T follicular helper cell (primary cell): ENCODE data around the gene IZUMO1R.
"Not testable (repeated sequence)": the region's sequence is repeated elsewhere in the genome, so short reads cannot be mapped to it uniquely, and the experiment has no call there.

Experiments used
- DNase-seq: peaks from one replicate; pipeline ENCODE4 v3.0.0-alpha.2; 2020; ENCODE audit warnings: low read depth
- total RNA-seq, 2 experiments: gene quantifications; one replicate each; lab custom pipeline; 2026; lab: John Stamatoyannopoulos, UW

IZUMO1R gene
- 0 reads per million in 2 experiments for total RNA-seq

- no peak for DNase-seq
Observed at GRCh38 chr11:94303966-94304958, at the start of gene IZUMO1R. TSS of gene IZUMO1R (plus strand) at chr11:94304580. CDS start at chr11:94305637, 1,057 bp downstream.

GRCh38 chr11:94271885-94272372 is 32.5 kb upstream of the IZUMO1R start:
- DNase-seq, result no peak

GRCh38 chr11:94272738-94273313 is 31.6 kb upstream of the IZUMO1R start:
- no peak for DNase-seq

GRCh38 chr11:94275961-94276360 is 28.4 kb upstream of the IZUMO1R start:
- DNase-seq, result no peak

GRCh38 chr11:94276943-94277342 is 27.4 kb upstream of the IZUMO1R start:
- no peak for DNase-seq

- not testable (repeated sequence) for DNase-seq
Observed at GRCh38 chr11:94278207-94278606, 26.2 kb upstream of the IZUMO1R start.

- DNase-seq, result no peak
Observed at GRCh38 chr11:94279996-94280395, 24.4 kb upstream of the IZUMO1R start.

- no peak for DNase-seq
Observed at GRCh38 chr11:94281324-94281723, 23.1 kb upstream of the IZUMO1R start.

GRCh38 chr11:94283678-94284077 is 20.7 kb upstream of the IZUMO1R start:
- DNase-seq, result no peak

- DNase-seq, result no peak
Observed at GRCh38 chr11:94295534-94295933, 8.8 kb upstream of the IZUMO1R start.

- no peak for DNase-seq
Observed at GRCh38 chr11:94297985-94298576, 6.3 kb upstream of the IZUMO1R start.

GRCh38 chr11:94302776-94303175 is 1.6 kb upstream of the IZUMO1R start:
- no peak for DNase-seq

- DNase-seq, result no peak
Observed at GRCh38 chr11:94305146-94305545, 766 bp downstream of the IZUMO1R start.

- DNase-seq, result no peak
Observed at GRCh38 chr11:94307101-94307791, 2.9 kb downstream of the IZUMO1R start.

GRCh38 chr11:94308024-94308423 is 3.6 kb downstream of the IZUMO1R start:
- no peak for DNase-seq

GRCh38 chr11:94309757-94310156 is 5.4 kb downstream of the IZUMO1R start:
- DNase-seq, result no peak

- DNase-seq, result no peak
Observed at GRCh38 chr11:94310191-94310875, 6.0 kb downstream of the IZUMO1R start.

GRCh38 chr11:94312339-94312738 is 8.0 kb downstream of the IZUMO1R start:
- DNase-seq, result no peak

- no peak for DNase-seq
Observed at GRCh38 chr11:94314064-94314463, 9.7 kb downstream of the IZUMO1R start.

- no peak for DNase-seq
Observed at GRCh38 chr11:94315664-94316063, 11.3 kb downstream of the IZUMO1R start.

- no peak for DNase-seq
Observed at GRCh38 chr11:94322501-94322900, 18.1 kb downstream of the IZUMO1R start.
